Astrocyte of the spinal cord (primary cell): ENCODE measurements around the gene NCOR2.

Experiments used
- DNase-seq: peaks from one replicate; pipeline ENCODE4 v3.0.0; 2011; ENCODE audit warnings: low read depth, low spot score
- H3K4me3 ChIP-seq: 2 replicates; pipeline ENCODE4 v1.5.1; 2011; ENCODE audit warnings: low read depth, mild to moderate bottlenecking, low read length, moderate library complexity
- in situ Hi-C: cut with HindIII; loops from 2 replicates; pipeline ENCODE4 v1.10.0; 2017; ENCODE audit warnings: low sequenced_read_pairs
- TF ChIP-seq, protein P1 (sequence below): IDR thresholded peaks from 2 replicates; pipeline ENCODE4 v1.5.1; 2012; ENCODE audit warnings: low read depth, mild to moderate bottlenecking, low read length, inconsistent platforms

Gene NCOR2

DNA sequence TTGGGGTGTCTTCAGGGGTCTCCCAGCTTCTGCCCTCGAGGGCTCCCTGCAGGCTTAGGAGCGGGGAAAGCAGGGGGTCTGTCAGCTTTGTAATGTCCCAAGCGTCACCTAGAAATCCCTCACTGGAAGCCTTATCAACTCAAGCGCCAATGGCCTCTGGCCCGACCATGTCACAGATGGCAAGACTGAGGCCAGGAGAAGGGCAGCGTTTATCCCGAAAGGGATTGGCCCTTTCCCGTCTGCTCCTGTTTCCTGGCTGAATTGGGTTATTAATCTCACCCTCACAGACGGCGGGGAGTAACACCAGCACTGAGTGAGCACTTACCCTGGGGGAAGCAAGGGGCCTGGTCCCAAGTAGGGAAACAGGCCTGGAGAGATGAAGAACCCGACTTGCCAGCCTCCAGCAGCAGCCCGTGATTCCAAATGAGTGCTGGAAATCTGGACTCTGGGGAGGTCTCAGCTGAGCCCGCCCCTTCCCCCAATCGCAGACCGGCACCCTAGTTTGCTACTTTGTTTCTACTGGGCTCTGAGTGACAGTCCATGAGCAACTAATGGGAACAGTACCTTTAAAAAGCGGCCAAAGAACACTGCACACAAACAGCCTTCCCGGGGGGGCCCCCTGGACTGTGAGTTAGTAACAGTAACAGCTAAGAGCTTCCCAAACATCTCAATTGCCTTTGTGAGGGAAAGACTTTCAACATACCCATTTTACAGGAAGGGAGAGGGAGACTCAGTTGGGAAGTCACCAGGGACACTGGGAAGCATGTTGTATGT, 2.1 kb upstream of the NCOR2 start:
- DNase-seq: peak; percentile 29
- no peak overlapping the region for H3K4me3 ChIP-seq
- TF ChIP-seq, protein P1, sequence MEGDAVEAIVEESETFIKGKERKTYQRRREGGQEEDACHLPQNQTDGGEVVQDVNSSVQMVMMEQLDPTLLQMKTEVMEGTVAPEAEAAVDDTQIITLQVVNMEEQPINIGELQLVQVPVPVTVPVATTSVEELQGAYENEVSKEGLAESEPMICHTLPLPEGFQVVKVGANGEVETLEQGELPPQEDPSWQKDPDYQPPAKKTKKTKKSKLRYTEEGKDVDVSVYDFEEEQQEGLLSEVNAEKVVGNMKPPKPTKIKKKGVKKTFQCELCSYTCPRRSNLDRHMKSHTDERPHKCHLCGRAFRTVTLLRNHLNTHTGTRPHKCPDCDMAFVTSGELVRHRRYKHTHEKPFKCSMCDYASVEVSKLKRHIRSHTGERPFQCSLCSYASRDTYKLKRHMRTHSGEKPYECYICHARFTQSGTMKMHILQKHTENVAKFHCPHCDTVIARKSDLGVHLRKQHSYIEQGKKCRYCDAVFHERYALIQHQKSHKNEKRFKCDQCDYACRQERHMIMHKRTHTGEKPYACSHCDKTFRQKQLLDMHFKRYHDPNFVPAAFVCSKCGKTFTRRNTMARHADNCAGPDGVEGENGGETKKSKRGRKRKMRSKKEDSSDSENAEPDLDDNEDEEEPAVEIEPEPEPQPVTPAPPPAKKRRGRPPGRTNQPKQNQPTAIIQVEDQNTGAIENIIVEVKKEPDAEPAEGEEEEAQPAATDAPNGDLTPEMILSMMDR: no peak
- in situ Hi-C loops: no loop called here

DNA sequence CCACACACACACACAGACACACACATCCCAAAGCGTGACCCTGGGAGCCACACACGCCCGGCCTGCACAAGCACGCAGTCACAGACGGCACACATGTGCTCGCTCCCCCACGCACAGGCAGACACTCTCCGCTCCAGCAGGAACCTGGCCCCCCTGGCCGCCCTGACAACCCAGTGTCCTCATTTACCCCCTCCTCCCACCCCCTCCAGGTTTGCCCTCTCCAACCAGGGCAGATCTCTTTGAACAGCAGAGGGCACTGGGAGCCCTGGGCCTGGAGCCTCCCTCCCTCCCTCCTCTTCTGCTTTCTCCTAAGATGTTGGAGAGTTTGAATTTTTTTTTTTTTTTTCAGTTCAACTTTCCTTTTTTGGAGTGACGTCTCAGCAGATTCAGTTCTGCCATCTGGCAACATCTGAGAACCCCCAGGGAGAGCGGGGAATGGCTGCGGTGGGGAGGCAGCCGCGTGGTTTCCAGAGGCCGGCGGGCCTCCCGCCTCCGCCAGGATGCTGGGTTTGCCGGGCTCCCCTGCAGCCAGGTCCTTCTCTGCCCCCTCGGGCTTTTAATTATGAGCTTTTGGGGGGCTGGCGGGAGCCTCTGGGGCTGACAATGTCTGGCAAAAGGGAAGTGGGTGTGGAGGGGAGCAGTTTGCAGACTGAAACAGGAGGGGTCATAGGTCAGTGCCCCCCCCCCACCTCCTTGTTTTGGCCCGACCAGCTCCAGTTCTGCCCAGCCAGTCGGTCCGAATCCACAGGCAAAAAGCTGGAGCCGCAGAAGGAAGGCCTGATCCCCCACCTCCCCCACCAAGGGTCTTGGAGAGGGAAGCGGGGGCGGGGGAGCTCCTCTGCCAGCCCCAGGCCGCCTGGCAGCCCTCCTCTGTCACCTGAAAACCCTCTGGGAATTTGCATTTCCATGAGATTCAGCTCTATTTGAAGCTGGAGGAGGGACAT, 1.3 kb upstream of the NCOR2 start:
- H3K4me3 ChIP-seq: no peak overlapping the region
- in situ Hi-C loops: no loop called here
- TF ChIP-seq, protein P1: peak; percentile 68
- peak; percentile 98 for DNase-seq

DNA sequence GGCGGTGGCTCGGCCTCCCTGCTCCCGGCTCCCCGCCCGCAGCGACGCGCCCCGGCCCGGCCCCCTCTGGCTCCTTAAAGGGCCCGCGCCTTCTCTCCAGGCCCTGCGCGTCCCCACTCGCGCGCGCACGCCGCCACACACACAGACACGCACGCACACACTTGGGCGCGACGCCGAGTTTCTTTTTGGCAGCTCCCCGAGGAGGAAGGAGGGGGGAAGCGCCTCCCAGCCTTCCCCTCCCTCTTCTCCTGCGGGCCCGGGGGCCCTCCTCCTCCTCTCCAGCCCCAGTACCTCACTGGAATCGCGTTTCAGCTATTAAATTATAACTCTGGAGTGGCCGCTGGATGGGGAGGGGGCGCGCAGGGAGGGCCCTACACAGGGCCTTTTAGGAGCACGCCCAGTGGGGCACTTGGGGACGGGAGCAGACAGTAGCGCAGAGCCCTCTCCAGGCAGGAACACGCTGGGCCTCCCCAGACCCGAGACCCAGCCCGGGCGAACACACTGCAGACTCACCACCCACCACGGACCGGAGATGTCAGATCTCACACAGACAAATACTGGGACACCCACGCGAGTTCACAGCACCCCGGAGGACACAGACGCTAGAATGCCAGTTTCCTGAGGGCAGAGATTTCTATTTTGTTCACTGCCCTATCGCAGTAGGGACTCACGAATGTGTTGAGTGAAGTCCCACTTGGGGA, 411 bp upstream of the NCOR2 start:
- peak overlapping the region; percentile 24 for H3K4me3 ChIP-seq
- TF ChIP-seq, protein P1: peak; percentile 16
- in situ Hi-C loops: no loop called here
- DNase-seq: peak; percentile 98

DNA sequence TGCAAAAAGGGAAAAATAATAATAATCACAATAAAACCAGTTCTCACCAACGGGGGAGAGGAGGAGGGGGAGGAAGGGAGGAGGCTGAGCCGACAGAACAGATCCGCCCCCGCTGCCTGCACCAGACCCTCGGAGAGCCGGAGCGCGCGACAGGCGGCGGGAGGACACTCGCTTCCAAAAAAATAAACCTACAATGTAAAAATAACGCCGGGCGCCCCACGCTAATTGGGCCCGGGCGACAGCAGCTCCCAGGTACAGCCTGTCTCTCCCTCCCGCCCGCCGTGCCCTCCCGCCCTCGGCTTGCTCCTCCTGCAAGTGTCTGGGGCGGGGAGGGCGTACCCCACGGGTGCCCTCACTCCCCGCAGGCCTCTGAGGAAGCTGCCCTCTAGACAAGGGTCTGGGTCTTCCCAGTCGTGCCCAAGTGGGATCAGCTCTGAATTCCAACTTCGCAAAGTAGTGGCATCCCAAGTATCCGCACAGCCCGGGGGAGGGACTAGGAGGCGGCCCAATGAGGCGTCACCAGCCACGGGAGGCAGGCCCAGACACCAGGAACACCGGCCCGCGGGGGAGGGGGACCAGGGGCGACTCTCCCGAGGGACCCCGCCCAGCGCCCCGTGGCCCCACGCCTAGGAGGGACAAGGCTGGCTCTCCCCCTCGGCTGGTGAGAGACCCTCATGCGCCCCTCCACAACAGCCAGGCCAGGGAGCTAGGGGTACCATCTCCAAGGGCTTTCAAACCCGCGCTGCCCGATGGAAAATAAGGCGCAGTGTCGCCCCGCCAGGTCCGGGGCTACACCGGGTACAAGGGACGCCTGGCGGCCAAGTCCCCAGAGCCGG, 1.0 kb downstream of the NCOR2 start:
- TF ChIP-seq, protein P1: no peak
- in situ Hi-C loops: no loop called here
- peak overlapping the region; percentile 89 for H3K4me3 ChIP-seq
- DNase-seq: peak; percentile 76

DNA sequence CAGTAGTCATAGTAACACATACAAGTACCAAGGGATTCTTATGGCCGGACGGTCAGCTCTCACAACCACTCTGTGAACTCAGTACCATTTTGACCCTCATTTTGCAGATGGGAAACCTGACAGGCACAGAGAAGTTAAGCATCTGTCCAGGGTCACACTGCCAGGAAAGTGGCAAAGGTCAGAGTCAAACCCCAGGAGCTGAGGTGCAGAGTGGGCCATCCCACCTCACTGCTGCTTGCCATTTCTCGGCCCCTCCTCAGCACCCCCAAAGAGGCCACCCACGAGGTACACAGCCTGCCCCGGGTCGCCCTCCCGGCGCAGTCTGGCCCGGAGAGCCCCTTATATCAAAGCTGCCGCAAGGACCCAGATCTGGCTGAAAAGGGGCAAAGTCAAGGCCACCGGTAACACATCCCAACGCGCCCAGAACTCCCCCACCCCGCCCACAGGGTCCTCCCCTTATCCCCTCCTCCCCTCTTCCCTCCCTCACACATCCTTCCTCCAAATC, 1.7 kb downstream of the NCOR2 start:
- H3K4me3 ChIP-seq: peak overlapping the region; percentile 89
- no peak for DNase-seq
- TF ChIP-seq, protein P1: no peak
- in situ Hi-C loops: no loop called here
